Bronchial epithelial cell (primary cell): ENCODE measurements around the gene GMPPB. TPM values are rescaled to one million over a fixed set of nuclear protein-coding genes. Genes with fewer than 3 reads are reported as not detected.

Experiments
- DNase-seq: peaks from one replicate; pipeline ENCODE4 v3.0.0-alpha.2; 2010; ENCODE audit warnings: low read depth
- FAIRE-seq: peaks from 2 replicates; lab custom pipeline; 2011; peaks lifted over from hg19 to GRCh38; lab: Jason Lieb, UNC
- H3K27me3 ChIP-seq: 2 replicates; pipeline ENCODE4 v1.5.1; 2011; ENCODE audit warnings: low read length; ENCODE audit not compliant: control insufficient read depth, insufficient read depth
- H3K36me3 ChIP-seq: 2 replicates; pipeline ENCODE4 v1.5.1; 2011; ENCODE audit warnings: low read length; ENCODE audit not compliant: control insufficient read depth, insufficient read depth
- H3K4me3 ChIP-seq: 2 replicates; pipeline ENCODE4 v1.5.1; 2011; ENCODE audit warnings: mild to moderate bottlenecking, low read depth, low read length, control low read depth
- total RNA-seq: library from RNA; depleted of rRNA; stranded (reverse); fragments of >200 nt; gene quantifications from 2 replicates; pipeline ENCODE4 v1.2.1, GENCODE V29; 2014
- TF ChIP-seq, protein P1 (sequence below): IDR thresholded peaks from 2 replicates; pipeline ENCODE4 v1.5.1; 2011; ENCODE audit warnings: mild to moderate bottlenecking, moderate library complexity, low read length, control low read depth, inconsistent platforms; ENCODE audit not compliant: insufficient read depth, severe bottlenecking

GMPPB gene
- total RNA-seq, 1 donor from 2014 or later = 57.7 TPM

DNA sequence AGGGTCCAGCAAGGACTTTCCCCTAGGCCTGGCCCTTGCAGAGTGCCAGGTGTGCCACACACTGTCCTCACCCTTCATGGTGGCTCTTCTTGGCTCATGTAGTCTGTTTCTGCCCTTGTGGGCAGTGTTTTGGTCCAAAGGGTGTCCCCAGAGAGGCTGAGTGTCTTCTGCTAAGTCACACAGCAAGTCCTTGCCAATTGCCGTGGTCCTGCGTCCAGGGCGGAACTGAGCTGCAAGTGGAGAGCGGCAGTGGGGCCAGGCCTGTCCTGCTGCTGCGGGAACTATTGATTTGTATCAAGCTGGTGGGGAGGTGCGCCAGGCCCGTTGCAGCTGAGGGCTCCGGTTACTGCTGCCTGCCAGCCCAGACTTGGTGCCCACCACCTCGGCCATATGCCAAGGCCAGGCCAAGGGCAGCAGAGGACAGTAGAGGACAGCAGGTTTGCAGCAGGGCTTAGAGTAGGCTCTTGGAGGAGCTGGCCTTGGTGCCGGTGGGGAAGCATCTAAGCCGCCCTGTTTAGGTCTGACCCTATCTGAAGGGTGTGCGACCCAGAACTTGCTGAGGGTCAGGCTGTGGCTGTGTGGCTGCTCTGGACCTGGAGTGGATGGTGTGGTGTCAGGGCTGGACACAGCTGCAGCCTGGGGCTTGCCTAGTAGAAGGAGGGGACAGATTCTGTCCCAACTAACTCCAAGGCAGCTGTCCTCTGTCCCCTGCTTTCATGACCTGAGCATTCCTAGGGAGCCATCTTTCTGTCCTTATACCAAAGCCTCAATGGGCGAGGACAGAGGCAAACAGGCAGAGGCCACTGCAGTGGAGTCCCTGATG, 8.8 kb downstream of the GMPPB start:
- no peak for FAIRE-seq
- H3K36me3 ChIP-seq = peaks cover 8% of the 10 kb centered on the region
- DNase-seq = no peak
- H3K27me3 ChIP-seq = no peaks in the 10 kb centered on the region
- TF ChIP-seq, protein P1, sequence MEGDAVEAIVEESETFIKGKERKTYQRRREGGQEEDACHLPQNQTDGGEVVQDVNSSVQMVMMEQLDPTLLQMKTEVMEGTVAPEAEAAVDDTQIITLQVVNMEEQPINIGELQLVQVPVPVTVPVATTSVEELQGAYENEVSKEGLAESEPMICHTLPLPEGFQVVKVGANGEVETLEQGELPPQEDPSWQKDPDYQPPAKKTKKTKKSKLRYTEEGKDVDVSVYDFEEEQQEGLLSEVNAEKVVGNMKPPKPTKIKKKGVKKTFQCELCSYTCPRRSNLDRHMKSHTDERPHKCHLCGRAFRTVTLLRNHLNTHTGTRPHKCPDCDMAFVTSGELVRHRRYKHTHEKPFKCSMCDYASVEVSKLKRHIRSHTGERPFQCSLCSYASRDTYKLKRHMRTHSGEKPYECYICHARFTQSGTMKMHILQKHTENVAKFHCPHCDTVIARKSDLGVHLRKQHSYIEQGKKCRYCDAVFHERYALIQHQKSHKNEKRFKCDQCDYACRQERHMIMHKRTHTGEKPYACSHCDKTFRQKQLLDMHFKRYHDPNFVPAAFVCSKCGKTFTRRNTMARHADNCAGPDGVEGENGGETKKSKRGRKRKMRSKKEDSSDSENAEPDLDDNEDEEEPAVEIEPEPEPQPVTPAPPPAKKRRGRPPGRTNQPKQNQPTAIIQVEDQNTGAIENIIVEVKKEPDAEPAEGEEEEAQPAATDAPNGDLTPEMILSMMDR = no peak
- no peak overlapping the region for H3K4me3 ChIP-seq

DNA sequence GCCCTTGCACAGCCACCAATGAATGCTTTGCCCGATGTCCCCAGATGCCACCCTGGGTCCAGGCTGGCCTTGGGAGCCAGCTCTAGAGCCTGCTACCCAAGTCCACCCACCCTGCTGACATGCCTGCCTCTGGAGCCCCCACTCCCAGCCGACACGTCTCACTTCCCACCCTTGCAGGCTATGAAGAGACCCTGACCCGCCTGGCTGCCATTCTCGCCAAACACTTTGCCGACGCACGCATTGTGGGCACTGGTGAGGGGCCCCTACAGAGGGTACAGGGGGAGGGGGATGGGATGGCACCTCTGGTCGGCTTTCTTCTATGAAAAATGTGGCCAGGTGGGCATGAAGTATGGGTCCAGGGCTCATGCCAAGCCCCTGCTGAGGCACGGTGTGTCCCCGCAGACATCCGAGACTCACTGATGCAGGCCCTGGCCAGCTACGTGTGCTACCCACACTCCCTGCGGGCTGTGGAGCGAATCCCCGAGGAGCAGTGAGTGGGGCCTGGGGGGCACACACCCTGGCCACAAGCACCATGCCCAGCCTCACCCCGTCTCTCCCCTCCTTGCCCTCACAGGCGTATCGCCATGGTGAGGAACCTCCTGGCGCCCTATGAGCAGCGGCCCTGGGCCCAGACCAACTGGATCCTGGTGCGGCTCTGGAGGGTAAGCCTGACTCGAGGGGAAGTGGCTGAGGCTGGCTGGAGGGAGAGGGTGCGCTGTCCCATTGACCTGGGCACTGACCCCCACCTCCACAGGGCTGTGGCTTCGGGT, 10.2 kb downstream of the GMPPB start:
- FAIRE-seq (no peak), DNase-seq (no peak)
- no peak overlapping the region for H3K4me3 ChIP-seq
- TF ChIP-seq, protein P1 = no peak
- no peaks in the 10 kb centered on the region for H3K27me3 ChIP-seq
- peaks cover 8% of the 10 kb centered on the region for H3K36me3 ChIP-seq

DNA sequence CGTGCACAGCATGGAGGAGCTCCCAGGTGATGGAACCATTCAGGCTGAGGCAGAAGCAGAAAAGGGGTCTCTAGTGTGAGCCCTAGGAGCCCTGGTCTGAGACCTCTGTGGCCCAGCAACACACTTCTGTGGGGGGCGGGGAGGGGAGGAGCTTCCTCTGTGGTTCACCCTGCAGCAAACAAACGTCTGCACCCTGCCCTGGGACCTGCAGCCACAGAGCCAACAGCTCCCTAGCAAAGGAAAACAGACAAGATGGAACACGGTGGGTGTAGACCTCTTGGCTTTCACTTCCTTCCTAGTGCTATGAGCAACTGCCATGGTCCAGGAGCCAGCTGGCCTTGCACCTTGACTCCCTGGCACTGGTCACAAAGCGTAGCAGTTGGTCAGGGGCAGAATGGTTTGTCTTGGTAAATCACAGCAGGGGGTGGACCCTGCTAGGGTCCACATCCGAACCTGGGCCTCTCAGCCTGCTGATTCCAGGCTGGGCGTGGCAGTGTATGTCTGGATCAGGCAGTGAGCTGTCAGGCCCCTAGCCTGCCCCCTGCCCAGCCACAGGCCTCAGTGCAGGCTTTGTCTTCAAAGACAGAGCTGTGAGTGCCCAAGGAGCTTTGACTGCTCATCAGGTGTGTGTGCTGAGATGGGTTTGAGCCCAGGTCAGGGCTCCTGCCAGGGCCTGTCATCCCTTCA, 11.0 kb downstream of the GMPPB start:
- H3K36me3 ChIP-seq = peaks cover 8% of the 10 kb centered on the region
- no peak for FAIRE-seq
- TF ChIP-seq, protein P1 = no peak

DNA sequence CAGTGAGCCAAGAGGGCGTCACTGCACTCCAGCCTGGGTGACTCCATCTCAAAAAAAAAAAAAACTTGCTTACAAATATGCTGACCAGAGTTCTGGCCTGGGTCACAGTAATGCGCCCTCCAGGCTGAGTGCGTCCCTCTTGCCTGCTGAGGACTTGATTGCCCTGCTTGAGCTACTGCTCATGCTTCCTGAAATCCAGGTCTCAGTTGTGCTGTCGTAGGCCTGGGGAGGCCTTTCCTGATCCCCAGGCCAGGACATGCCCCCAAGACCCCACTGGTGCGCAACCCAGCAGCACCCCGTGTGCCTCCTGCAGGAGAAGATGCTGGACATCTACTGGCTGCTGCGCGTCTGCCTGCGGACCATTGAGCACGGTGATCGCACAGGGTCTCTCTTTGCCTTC, 11.6 kb downstream of the GMPPB start:
- DNase-seq = no peak
- H3K36me3 ChIP-seq = peaks cover 10% of the 10 kb centered on the region
- H3K27me3 ChIP-seq = no peaks in the 10 kb centered on the region
- TF ChIP-seq, protein P1 = no peak
- no peak overlapping the region for H3K4me3 ChIP-seq
- no peak for FAIRE-seq

More for the DNA sequence above, 11.0 kb downstream of the GMPPB start:
- Histone ChIP-seq H3K27me3 (no peaks in the 10 kb centered on the region), H3K4me3 (no peak overlapping the region)
- DNase-seq = no peak

DNA sequence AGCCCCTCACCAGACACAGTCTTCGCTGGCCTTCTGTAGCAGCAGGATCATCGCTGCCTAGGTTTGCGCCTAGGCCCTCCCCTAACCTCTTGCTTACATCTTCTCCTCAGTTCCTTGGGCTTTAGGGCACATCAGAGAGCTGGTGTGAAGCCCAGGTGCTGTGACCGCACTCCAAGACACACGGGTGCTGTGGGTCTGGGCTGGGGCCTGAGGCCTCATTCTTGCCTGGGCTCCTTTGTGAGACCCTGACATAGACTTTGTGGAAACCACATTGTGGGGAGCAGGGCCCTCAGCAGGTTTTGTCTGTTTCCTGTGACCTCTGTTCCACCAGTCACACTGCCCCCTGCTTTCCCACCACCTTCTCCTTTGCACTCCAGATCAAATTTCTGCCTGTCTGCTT, 12.3 kb downstream of the GMPPB start:
- no peak for DNase-seq
- FAIRE-seq = no peak
- TF ChIP-seq, protein P1 = no peak
- Histone ChIP-seq H3K27me3 (no peaks in the 10 kb centered on the region), H3K4me3 (no peak overlapping the region), H3K36me3 (peaks cover 10% of the 10 kb centered on the region)
